A204.1 (cell line): ENCODE measurements around the gene MRPL52.
"Not testable (repeated sequence)": the region's sequence is repeated elsewhere in the genome, so short reads cannot be mapped to it uniquely, and the experiment has no call there.

Experiments used
- FAIRE-seq: peaks from 2 replicates; lab custom pipeline; 2012; peaks lifted over from hg19 to GRCh38; lab: Jason Lieb, UNC

The MRPL52 gene

GRCh38 chr14:22811722-22812121 is 18.0 kb upstream of the MRPL52 start:
- FAIRE-seq, result no peak

- no peak for FAIRE-seq
These were observed 16.9 kb upstream of the MRPL52 start for GRCh38 chr14:22812744-22813143.

- FAIRE-seq, result no peak
These were observed 16.5 kb upstream of the MRPL52 start for GRCh38 chr14:22813145-22813544.

- FAIRE-seq, result no peak
These were observed 15.3 kb upstream of the MRPL52 start for GRCh38 chr14:22814373-22814772.

GRCh38 chr14:22814941-22815713 is 14.6 kb upstream of the MRPL52 start, which contains the start of gene SLC7A7:
Gene SLC7A7 (minus strand): TSS chr14:22815435. CDS start chr14:22813398, 2,037 bp downstream.
- no peak for FAIRE-seq

GRCh38 chr14:22819151-22819988 is 10.3 kb upstream of the MRPL52 start:
- FAIRE-seq, result no peak

- FAIRE-seq, result no peak
These were observed 9.0 kb upstream of the MRPL52 start for GRCh38 chr14:22820731-22821130.

GRCh38 chr14:22821193-22822015 is 8.3 kb upstream of the MRPL52 start:
- no peak for FAIRE-seq

GRCh38 chr14:22822016-22822570 is 7.6 kb upstream of the MRPL52 start:
- FAIRE-seq, result no peak

GRCh38 chr14:22822571-22823098 is 7.1 kb upstream of the MRPL52 start:
- FAIRE-seq, result no peak

GRCh38 chr14:22824711-22825359 is 4.9 kb upstream of the MRPL52 start:
- FAIRE-seq, result no peak

- FAIRE-seq, result not testable (repeated sequence)
These were observed 519 bp upstream of the MRPL52 start for GRCh38 chr14:22829076-22829660.

GRCh38 chr14:22830443-22831010 is 840 bp downstream of the MRPL52 start:
- FAIRE-seq, result no peak

GRCh38 chr14:22835505-22835904 is 5.8 kb downstream of the MRPL52 start:
- no peak for FAIRE-seq

- FAIRE-seq, result no peak
These were observed 6.8 kb downstream of the MRPL52 start, which contains the start of gene MMP14 for GRCh38 chr14:22836301-22837113. Gene MMP14 (plus strand): TSS chr14:22836585. CDS start chr14:22836818, 233 bp downstream.

- no peak for FAIRE-seq
These were observed 7.5 kb downstream of the MRPL52 start for GRCh38 chr14:22837114-22837749.

GRCh38 chr14:22837750-22838538 is 8.3 kb downstream of the MRPL52 start:
- FAIRE-seq, result no peak

GRCh38 chr14:22838631-22839041 is 8.9 kb downstream of the MRPL52 start:
- no peak for FAIRE-seq
